ENCODE measurements around the gene RPS6KC1.

RPS6KC1 gene

GRCh38 chr1:213057264-213058059 lies 6.4 kb downstream of the RPS6KC1 start:
- H4K20me1 ChIP-seq (ENCODE audit: insufficient read depth), result no peaks in the 10 kb centered on the region
- no peaks in the 10 kb centered on the region for H3K36me3 ChIP-seq (ENCODE audit: insufficient read depth)
- no peak overlapping the region for H3K4me3 ChIP-seq (IDR thresholded peaks at IDR 0.05; ENCODE audit: insufficient read depth, low read depth, low read length)
- H3K9ac ChIP-seq, result no peak overlapping the region
- H3K27me3 ChIP-seq (ENCODE audit: insufficient read depth, low read depth), result no peaks in the 10 kb centered on the region
- TF ChIP-seq CTCF (conservative IDR thresholded peaks at IDR 0.05; ENCODE audit: low read depth, low read length), result no peak
- no peak overlapping the region for H2AFZ ChIP-seq (ENCODE audit: low read depth)
- no peaks in the 10 kb centered on the region; the same call in 1 of the 2 replicates for H3K79me2 ChIP-seq (ENCODE audit: insufficient read depth, low read depth)
- H3K27ac ChIP-seq, result no peak overlapping the region
- H3K4me1 ChIP-seq (ENCODE audit: low read depth, poor library complexity, severe bottlenecking), result peaks cover 15% of the 10 kb centered on the region
- no peak overlapping the region for H3K4me2 ChIP-seq

DNA sequence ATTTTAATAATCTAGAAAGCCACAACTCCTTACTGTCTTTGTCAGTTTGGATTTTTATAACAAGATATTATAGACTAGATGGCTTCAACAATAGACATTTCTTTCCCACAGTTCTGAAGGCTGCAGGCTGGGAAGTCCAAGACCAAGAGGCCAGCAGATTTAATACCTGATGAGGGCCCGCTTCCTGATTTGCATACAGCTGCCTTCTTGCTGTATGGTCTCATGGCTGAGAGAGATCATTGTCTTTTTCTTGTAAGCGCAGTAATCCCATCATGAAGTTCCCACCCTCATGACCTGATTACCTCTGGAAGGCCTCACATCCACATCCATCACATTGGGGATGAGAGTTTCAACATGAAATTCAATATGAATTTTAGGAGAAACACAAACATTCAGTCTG lies 9.8 kb downstream of the RPS6KC1 start:
- H3K79me2 ChIP-seq (ENCODE audit: insufficient read depth, low read depth), result no peaks in the 10 kb centered on the region; the same call in 1 of the 2 replicates
- no peak for TF ChIP-seq CTCF (conservative IDR thresholded peaks at IDR 0.05; ENCODE audit: low read depth, low read length)
- no peak overlapping the region for H3K27ac ChIP-seq

GRCh38 chr1:213061263-213061662 lies 10.2 kb downstream of the RPS6KC1 start:
- H3K9ac ChIP-seq, result no peak overlapping the region
- H2AFZ ChIP-seq (ENCODE audit: low read depth), result no peak overlapping the region
- no peak overlapping the region for H3K4me2 ChIP-seq
- no peak overlapping the region for H3K27ac ChIP-seq
- H3K4me1 ChIP-seq (ENCODE audit: low read depth, poor library complexity, severe bottlenecking), result peaks cover 9% of the 10 kb centered on the region
- H3K79me2 ChIP-seq (ENCODE audit: insufficient read depth, low read depth), result no peaks in the 10 kb centered on the region; the same call in 1 of the 2 replicates
- H3K4me3 ChIP-seq (IDR thresholded peaks at IDR 0.05; ENCODE audit: insufficient read depth, low read depth, low read length), result no peak overlapping the region
- no peaks in the 10 kb centered on the region for H3K36me3 ChIP-seq (ENCODE audit: insufficient read depth)
- no peaks in the 10 kb centered on the region for H3K27me3 ChIP-seq (ENCODE audit: insufficient read depth, low read depth)
- no peaks in the 10 kb centered on the region for H4K20me1 ChIP-seq (ENCODE audit: insufficient read depth)
- TF ChIP-seq CTCF (conservative IDR thresholded peaks at IDR 0.05; ENCODE audit: low read depth, low read length), result peak; percentile 48

More for the DNA sequence above, 9.8 kb downstream of the RPS6KC1 start:
- H3K9ac ChIP-seq, result no peak overlapping the region
- no peak overlapping the region for H3K4me2 ChIP-seq
- H3K4me3 ChIP-seq (IDR thresholded peaks at IDR 0.05; ENCODE audit: insufficient read depth, low read depth, low read length), result no peak overlapping the region
- H3K4me1 ChIP-seq (ENCODE audit: low read depth, poor library complexity, severe bottlenecking), result peaks cover 9% of the 10 kb centered on the region
- no peak overlapping the region for H2AFZ ChIP-seq (ENCODE audit: low read depth)
- no peaks in the 10 kb centered on the region for H3K27me3 ChIP-seq (ENCODE audit: insufficient read depth, low read depth)
- H3K36me3 ChIP-seq (ENCODE audit: insufficient read depth), result no peaks in the 10 kb centered on the region
- no peaks in the 10 kb centered on the region for H4K20me1 ChIP-seq (ENCODE audit: insufficient read depth)

- Histone ChIP-seq H3K4me1 (ENCODE audit: low read depth, poor library complexity, severe bottlenecking) (peaks cover 20% of the 10 kb centered on the region), H4K20me1 (ENCODE audit: insufficient read depth) (no peaks in the 10 kb centered on the region), H3K79me2 (ENCODE audit: insufficient read depth, low read depth) (no peaks in the 10 kb centered on the region)
Measured at GRCh38 chr1:213065800-213066199, 14.8 kb downstream of the RPS6KC1 start.

More at GRCh38 chr1:213065800-213066199, 14.8 kb downstream of the RPS6KC1 start:
- H3K9ac ChIP-seq, result no peak overlapping the region
- H3K36me3 ChIP-seq (ENCODE audit: insufficient read depth), result no peaks in the 10 kb centered on the region
- H2AFZ ChIP-seq (ENCODE audit: low read depth), result no peak overlapping the region
- no peak for TF ChIP-seq CTCF (conservative IDR thresholded peaks at IDR 0.05; ENCODE audit: low read depth, low read length)
- no peak overlapping the region for H3K4me3 ChIP-seq (IDR thresholded peaks at IDR 0.05; ENCODE audit: insufficient read depth, low read depth, low read length)
- H3K4me2 ChIP-seq, result no peak overlapping the region
- no peaks in the 10 kb centered on the region for H3K27me3 ChIP-seq (ENCODE audit: insufficient read depth, low read depth)
- no peak overlapping the region for H3K27ac ChIP-seq
